GM12878 (cell line): ENCODE results near the gene TSPYL2. TPM values are rescaled to one million over a fixed set of nuclear protein-coding genes. Genes with fewer than 3 reads are reported as not detected.

ENCODE experiments used
- ATAC-seq: fragments of 200-7000 bp; cut with Tn5 transposase; 3 replicates; pipeline ENCODE4 v1.9.1; 2020; ENCODE audit warnings: mild to moderate bottlenecking, moderate library complexity
- BruUV-seq: library from RNA; stranded (reverse); fragments of 400-500 nt; replicated peaks from 2 replicates; lab custom pipeline; 2021; lab: Mats Ljungman, UMichigan
- CTCF ChIA-PET: fragments of 300-600 bp; sonication (Branson Sonifier 250); formaldehyde crosslinking; extraction: SDS; loops from one replicate; lab custom pipeline; 2021; ENCODE audit warnings: inconsistent platforms; lab: Yijun Ruan, JAX
- POLR2A ChIA-PET: fragments of 350-600 bp; formaldehyde crosslinking; extraction: SDS; loops from one replicate; lab custom pipeline; 2021; ENCODE audit warnings: inconsistent platforms; lab: Charles Lee
- RAD21 ChIA-PET: fragments of 300-600 bp; sonication (Branson Sonifier 250); formaldehyde crosslinking; loops from one replicate; lab custom pipeline; 2023; ENCODE audit warnings: antibody characterized with exemption; ENCODE audit not compliant: unreplicated experiment; lab: Charles Lee
- SMC1A ChIA-PET: fragments of 300-600 bp; sonication (Branson Sonifier 250); formaldehyde crosslinking; loops from one replicate; lab custom pipeline; 2023; ENCODE audit not compliant: unreplicated experiment, uncharacterized antibody; lab: Charles Lee
- DNase-seq: peaks from one replicate; pipeline ENCODE4 v3.0.0-alpha.2; 2011; ENCODE audit warnings: low read depth, low spot score
- FAIRE-seq: peaks from 3 replicates; lab custom pipeline; 2011; peaks lifted over from hg19 to GRCh38; lab: Jason Lieb, UNC
- H2AFZ ChIP-seq: 2 replicates; pipeline ENCODE4 v1.6.0; 2011; ENCODE audit warnings: low read depth, low read length, control low read depth; ENCODE audit not compliant: control insufficient read depth
- H3K27ac ChIP-seq: 2 replicates; pipeline ENCODE4 v1.5.1; 2011; ENCODE audit warnings: control low read depth; ENCODE audit not compliant: control insufficient read depth, insufficient read depth
- H3K27me3 ChIP-seq, 2 experiments: replicated peaks in 1 of 2; 2 replicates each; pipeline versions ENCODE4 v1.6.0 to v1.6.1; 2011; ENCODE audit warnings: low read length in 1 of 2; ENCODE audit not compliant: control insufficient read depth in 2 of 2, insufficient read depth in 2 of 2
- H3K36me3 ChIP-seq, 2 experiments: 2 replicates each; pipeline ENCODE4 v1.5.1; 2011; ENCODE audit warnings: low read length in 1 of 2; ENCODE audit not compliant: control insufficient read depth in 2 of 2, insufficient read depth in 2 of 2
- H3K4me1 ChIP-seq: 2 replicates; pipeline ENCODE4 v1.6.1; 2011; ENCODE audit warnings: mild to moderate bottlenecking, low read length, moderate library complexity, mixed read lengths; ENCODE audit not compliant: control insufficient read depth, insufficient read depth
- H3K4me2 ChIP-seq: 2 replicates; pipeline ENCODE4 v1.6.0; 2011; ENCODE audit warnings: control low read depth; ENCODE audit not compliant: control insufficient read depth, insufficient read depth
- H3K4me3 ChIP-seq: fragments of 200-600 bp; sonication (generic); 2 replicates; pipeline ENCODE4 v1.5.1; 2016
- H3K79me2 ChIP-seq: 2 replicates; pipeline ENCODE4 v1.6.0; 2011; ENCODE audit warnings: low read length; ENCODE audit not compliant: control insufficient read depth, insufficient read depth
- H3K9ac ChIP-seq: 2 replicates; pipeline ENCODE4 v1.8.0; 2011; ENCODE audit warnings: low read length, control low read depth, mixed read lengths; ENCODE audit not compliant: control insufficient read depth, insufficient read depth
- H3K9me3 ChIP-seq: replicated peaks from 3 replicates; pipeline ENCODE4 v1.5.1; 2011; ENCODE audit warnings: mild to moderate bottlenecking, low read length; ENCODE audit not compliant: control insufficient read depth, insufficient read depth
- H4K20me1 ChIP-seq: 2 replicates; pipeline ENCODE4 v1.6.0; 2011; ENCODE audit not compliant: control insufficient read depth, insufficient read depth
- HDAC2 ChIP-seq: fragments of 200-600 bp; sonication (generic); IDR thresholded peaks from 2 replicates; pipeline ENCODE4 v1.6.1; 2017
- KAT2A ChIP-seq: conservative IDR thresholded peaks from 2 replicates; pipeline ENCODE4 v1.6.1; 2011; ENCODE audit warnings: low read depth, low read length; ENCODE audit not compliant: control insufficient read depth
- MEF2A ChIP-seq: IDR thresholded peaks from 2 replicates; pipeline ENCODE4 v1.6.1; 2011; ENCODE audit warnings: low read depth, mild to moderate bottlenecking, low read length, moderate library complexity; ENCODE audit not compliant: insufficient read depth
- TBL1XR1 ChIP-seq: IDR thresholded peaks from 2 replicates; pipeline ENCODE4 v1.6.1; 2012; ENCODE audit warnings: low read depth, low read length, improper control_type of control experiment
- WGBS: methylation state at CpG from one replicate; pipeline ENCODE4 v1.1.6; 2016; ENCODE audit warnings: low lambda C conversion rate; ENCODE audit not compliant: insufficient replicate concordance, insufficient coverage; ENCODE audit errors: missing lambda C conversion rate; 5-methylcytosine and 5-hydroxymethylcytosine counted together
- in situ Hi-C: fragments of 300-500 bp; cut with MboI; formaldehyde crosslinking; loops from 9 replicates; pipeline ENCODE4 v1.14.3; 2018; ENCODE audit warnings: mixed read lengths
- intact Hi-C: fragments of 100-400 bp; cut with micrococcal nuclease; formaldehyde crosslinking; loops from one replicate; pipeline ENCODE4 v1.14.2; 2022; ENCODE audit not compliant: unreplicated experiment
- polyA plus RNA-seq, 11 experiments: library from polyadenylated mRNA; depleted of rRNA in 4 of 11; unstranded in 6 of 11; stranded (reverse) in 5 of 11; fragments of >200 nt; fragmentation: Nextera tagmentation in 4 of 11; fragmentation: Illumina TruSeq in 1 of 11; extraction: Ambion mirVana in 4 of 11; extraction: Trizol in 1 of 11; gene quantifications; 1 replicate in 1 of 11; 2 replicates in 10 of 11; pipeline versions ENCODE4 v1.2.1 to v1.2.3, GENCODE V29; 2011 to 2016; ENCODE audit warnings: inconsistent platforms in 2 of 11, missing spikeins in 2 of 11, low read depth in 1 of 11
- total RNA-seq, 4 experiments: library from RNA; depleted of rRNA in 3 of 4; stranded (reverse); fragments of >200 nt in 3 of 4; fragmentation: Illumina TruSeq in 1 of 4; extraction: Trizol in 1 of 4; gene quantifications; 2 replicates each; pipeline versions ENCODE4 v1.2.1 to v1.2.3, GENCODE V29; 2013 to 2021
- TF ChIP-seq, protein P1 (sequence below): fragments of 450-650 bp; IDR thresholded peaks from 2 replicates; pipeline ENCODE4 v1.6.1; 2017; ENCODE audit warnings: mild to moderate bottlenecking, low read depth, inconsistent platforms; ENCODE audit not compliant: poor library complexity, severe bottlenecking
- TF ChIP-seq, protein P2 (sequence below), 3 experiments: IDR thresholded peaks in 2 of 3; conservative IDR thresholded peaks in 1 of 3; 2 replicates each; pipeline ENCODE4 v1.5.1; 2011; ENCODE audit warnings: low read depth in 3 of 3, low read length in 3 of 3, mild to moderate bottlenecking in 3 of 3, control low read depth in 2 of 3, moderate library complexity in 2 of 3, inconsistent platforms in 1 of 3, mixed read lengths in 1 of 3; ENCODE audit not compliant: control insufficient read depth in 2 of 3, insufficient read depth in 1 of 3; ENCODE audit errors: extremely low read depth in 1 of 3

TSPYL2 gene
- total and polyA plus RNA-seq, 10 of the 15 experiments (the other 5 are each of a cell fraction or from before 2014, with no cell fraction given) = 0.53 to 24.6 (median 14.5) TPM

DNA sequence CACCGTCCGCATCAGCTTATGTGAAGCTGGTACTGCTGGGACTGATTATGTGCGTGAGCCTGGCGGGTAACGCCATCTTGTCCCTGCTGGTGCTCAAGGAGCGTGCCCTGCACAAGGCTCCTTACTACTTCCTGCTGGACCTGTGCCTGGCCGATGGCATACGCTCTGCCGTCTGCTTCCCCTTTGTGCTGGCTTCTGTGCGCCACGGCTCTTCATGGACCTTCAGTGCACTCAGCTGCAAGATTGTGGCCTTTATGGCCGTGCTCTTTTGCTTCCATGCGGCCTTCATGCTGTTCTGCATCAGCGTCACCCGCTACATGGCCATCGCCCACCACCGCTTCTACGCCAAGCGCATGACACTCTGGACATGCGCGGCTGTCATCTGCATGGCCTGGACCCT lies 5.5 kb upstream of the TSPYL2 start (continued):
- TF ChIP-seq, protein P1, sequence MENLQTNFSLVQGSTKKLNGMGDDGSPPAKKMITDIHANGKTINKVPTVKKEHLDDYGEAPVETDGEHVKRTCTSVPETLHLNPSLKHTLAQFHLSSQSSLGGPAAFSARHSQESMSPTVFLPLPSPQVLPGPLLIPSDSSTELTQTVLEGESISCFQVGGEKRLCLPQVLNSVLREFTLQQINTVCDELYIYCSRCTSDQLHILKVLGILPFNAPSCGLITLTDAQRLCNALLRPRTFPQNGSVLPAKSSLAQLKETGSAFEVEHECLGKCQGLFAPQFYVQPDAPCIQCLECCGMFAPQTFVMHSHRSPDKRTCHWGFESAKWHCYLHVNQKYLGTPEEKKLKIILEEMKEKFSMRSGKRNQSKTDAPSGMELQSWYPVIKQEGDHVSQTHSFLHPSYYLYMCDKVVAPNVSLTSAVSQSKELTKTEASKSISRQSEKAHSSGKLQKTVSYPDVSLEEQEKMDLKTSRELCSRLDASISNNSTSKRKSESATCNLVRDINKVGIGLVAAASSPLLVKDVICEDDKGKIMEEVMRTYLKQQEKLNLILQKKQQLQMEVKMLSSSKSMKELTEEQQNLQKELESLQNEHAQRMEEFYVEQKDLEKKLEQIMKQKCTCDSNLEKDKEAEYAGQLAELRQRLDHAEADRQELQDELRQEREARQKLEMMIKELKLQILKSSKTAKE = no peak
- TF ChIP-seq KAT2A (no peak), TBL1XR1 (no peak), MEF2A (no peak)

DNA sequence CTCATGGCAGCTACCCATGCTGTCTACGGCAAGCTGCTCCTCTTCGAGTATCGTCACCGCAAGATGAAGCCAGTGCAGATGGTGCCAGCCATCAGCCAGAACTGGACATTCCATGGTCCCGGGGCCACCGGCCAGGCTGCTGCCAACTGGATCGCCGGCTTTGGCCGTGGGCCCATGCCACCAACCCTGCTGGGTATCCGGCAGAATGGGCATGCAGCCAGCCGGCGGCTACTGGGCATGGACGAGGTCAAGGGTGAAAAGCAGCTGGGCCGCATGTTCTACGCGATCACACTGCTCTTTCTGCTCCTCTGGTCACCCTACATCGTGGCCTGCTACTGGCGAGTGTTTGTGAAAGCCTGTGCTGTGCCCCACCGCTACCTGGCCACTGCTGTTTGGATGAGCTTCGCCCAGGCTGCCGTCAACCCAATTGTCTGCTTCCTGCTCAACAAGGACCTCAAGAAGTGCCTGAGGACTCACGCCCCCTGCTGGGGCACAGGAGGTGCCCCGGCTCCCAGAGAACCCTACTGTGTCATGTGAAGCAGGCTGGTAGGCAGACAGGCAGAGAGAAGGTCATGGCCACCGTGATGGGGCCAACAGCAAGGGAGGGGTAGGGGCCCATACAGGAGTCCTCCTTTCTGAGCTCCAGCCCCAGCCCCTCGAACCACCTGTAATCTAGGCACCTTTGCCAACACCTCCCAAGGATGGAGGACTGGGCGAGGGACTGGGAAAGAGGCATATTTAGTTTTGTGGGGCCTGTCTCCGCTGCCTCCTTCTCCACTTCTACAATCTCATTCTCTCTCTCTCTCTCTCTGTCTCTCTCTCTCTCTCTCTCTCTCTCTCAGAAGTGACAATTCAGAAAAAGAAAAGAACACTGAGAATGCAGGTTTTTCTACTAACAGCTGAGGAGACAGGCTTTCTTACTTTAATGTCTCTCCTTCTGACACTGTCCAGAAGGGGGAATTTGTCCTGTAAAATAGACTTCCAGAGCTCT lies 4.7 kb upstream of the TSPYL2 start:
- Histone ChIP-seq H3K9ac (no peak overlapping the region), H2AFZ (no peak overlapping the region), H3K27ac (no peak overlapping the region), H3K4me2 (no peak overlapping the region), H4K20me1 (no peaks in the 10 kb centered on the region), H3K79me2 (no peaks in the 10 kb centered on the region), H3K4me3 (no peak overlapping the region), H3K4me1 (no peaks in the 10 kb centered on the region), H3K36me3 (no peaks in the 10 kb centered on the region), H3K27me3 (no peaks in the 10 kb centered on the region), H3K9me3 (no peaks in the 10 kb centered on the region)
- FAIRE-seq (no peak), ATAC-seq (no peak), DNase-seq (no peak)
- in situ Hi-C loops (no loop called here), intact Hi-C loops (no loop called here)
- TF ChIP-seq, protein P2, sequence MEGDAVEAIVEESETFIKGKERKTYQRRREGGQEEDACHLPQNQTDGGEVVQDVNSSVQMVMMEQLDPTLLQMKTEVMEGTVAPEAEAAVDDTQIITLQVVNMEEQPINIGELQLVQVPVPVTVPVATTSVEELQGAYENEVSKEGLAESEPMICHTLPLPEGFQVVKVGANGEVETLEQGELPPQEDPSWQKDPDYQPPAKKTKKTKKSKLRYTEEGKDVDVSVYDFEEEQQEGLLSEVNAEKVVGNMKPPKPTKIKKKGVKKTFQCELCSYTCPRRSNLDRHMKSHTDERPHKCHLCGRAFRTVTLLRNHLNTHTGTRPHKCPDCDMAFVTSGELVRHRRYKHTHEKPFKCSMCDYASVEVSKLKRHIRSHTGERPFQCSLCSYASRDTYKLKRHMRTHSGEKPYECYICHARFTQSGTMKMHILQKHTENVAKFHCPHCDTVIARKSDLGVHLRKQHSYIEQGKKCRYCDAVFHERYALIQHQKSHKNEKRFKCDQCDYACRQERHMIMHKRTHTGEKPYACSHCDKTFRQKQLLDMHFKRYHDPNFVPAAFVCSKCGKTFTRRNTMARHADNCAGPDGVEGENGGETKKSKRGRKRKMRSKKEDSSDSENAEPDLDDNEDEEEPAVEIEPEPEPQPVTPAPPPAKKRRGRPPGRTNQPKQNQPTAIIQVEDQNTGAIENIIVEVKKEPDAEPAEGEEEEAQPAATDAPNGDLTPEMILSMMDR (IDR thresholded peaks at IDR 0.05 in 2 of 3, conservative IDR thresholded peaks at IDR 0.05 in 1 of 3; ENCODE audit: control insufficient read depth in 2 of 3, extremely low read depth in 1 of 3, insufficient read depth in 1 of 3, low read depth in 3 of 3, low read length in 3 of 3) = peak; percentile 12 to 44 (median 22); a peak in 3 of 6 replicates
- TF ChIP-seq HDAC2 = no peak
- POLR2A ChIA-PET = interaction anchor here (0.5 kb wide), 1 partner anchor 91 kb away, joined by 3 read pairs; no protein-coding TSS in a partner anchor
- SMC1A ChIA-PET = no interaction called here
- RAD21 ChIA-PET = no interaction called here
- 71% methylated on average over 27 of the region's 27 CpGs for WGBS
- CTCF ChIA-PET = interaction anchor here (0.6 kb wide), 1 partner anchor 45 kb away, joined by 3 read pairs; no protein-coding TSS in a partner anchor
- BruUV-seq = no TSS peak
